NB4 (cell line): ENCODE data around the gene ARHGAP21.

Experiments used
- DNase-seq: peaks from one replicate; pipeline ENCODE4 v3.0.0; 2010; ENCODE audit warnings: low read depth
- H3K4me3 ChIP-seq: one replicate; pipeline ENCODE4 v1.5.1; 2011; ENCODE audit warnings: mild to moderate bottlenecking, low read depth, low read length, moderate library complexity
- CTCF ChIP-seq: IDR thresholded peaks from one replicate; pipeline ENCODE4 v1.5.1; 2012; ENCODE audit warnings: low read depth, low read length
- MAX ChIP-seq: IDR thresholded peaks from 2 replicates; pipeline ENCODE4 v1.6.1; 2011; ENCODE audit warnings: low read depth, low read length
- MYC ChIP-seq: IDR thresholded peaks from 2 replicates; pipeline ENCODE4 v1.6.1; 2011; ENCODE audit warnings: low read depth, low read length
- POLR2A ChIP-seq: IDR thresholded peaks from 2 replicates; pipeline ENCODE4 v1.6.1; 2011; ENCODE audit warnings: mild to moderate bottlenecking; ENCODE audit not compliant: insufficient read length; ENCODE audit errors: extremely low read depth

The ARHGAP21 gene

GRCh38 chr10:24544776-24545175, 178.9 kb downstream of the ARHGAP21 start:
- no peak overlapping the region for H3K4me3 ChIP-seq
- DNase-seq = no peak
- no peak for TF ChIP-seq POLR2A
- no peak for TF ChIP-seq MYC
- no peak for TF ChIP-seq MAX
- TF ChIP-seq CTCF = no peak

- no peak overlapping the region for H3K4me3 ChIP-seq
- TF ChIP-seq CTCF = no peak
- TF ChIP-seq MAX = no peak
- TF ChIP-seq POLR2A = no peak
- TF ChIP-seq MYC = no peak
- DNase-seq = no peak
Observed at GRCh38 chr10:24542314-24543270, 181.1 kb downstream of the ARHGAP21 start.

- no peak for DNase-seq
- TF ChIP-seq MAX = no peak
- no peak for TF ChIP-seq CTCF
- no peak for TF ChIP-seq MYC
- TF ChIP-seq POLR2A = no peak
- no peak overlapping the region for H3K4me3 ChIP-seq
Observed at GRCh38 chr10:24541239-24541753, 182.4 kb downstream of the ARHGAP21 start.

GRCh38 chr10:24536636-24537035, 187.1 kb downstream of the ARHGAP21 start:
- H3K4me3 ChIP-seq = no peak overlapping the region
- TF ChIP-seq MYC = no peak
- no peak for DNase-seq

GRCh38 chr10:24533981-24534380, 189.7 kb downstream of the ARHGAP21 start:
- no peak overlapping the region for H3K4me3 ChIP-seq
- TF ChIP-seq MAX (no peak), POLR2A (no peak), MYC (no peak), CTCF (no peak)
- no peak for DNase-seq
